T-helper 2 cell (primary cell): ENCODE results near the gene SPAST.
"Not testable (repeated sequence)": the region's sequence is repeated elsewhere in the genome, so short reads cannot be mapped to it uniquely, and the experiment has no call there.

ENCODE experiments used
- DNase-seq, 5 experiments: peaks; one replicate each; pipeline versions ENCODE4 v3.0.0 to v3.0.0-alpha.2; 2012 to 2022

Gene SPAST

GRCh38 chr2:32129086-32129485 is 65.7 kb downstream of the SPAST start:
- no peak for DNase-seq

GRCh38 chr2:32135409-32135808 is 72.1 kb downstream of the SPAST start:
- DNase-seq = peak in 1 of 5 experiments; percentile 42

GRCh38 chr2:32136097-32136496 is 72.7 kb downstream of the SPAST start:
- DNase-seq = no peak

- DNase-seq = not testable (repeated sequence)
These were observed 88.2 kb downstream of the SPAST start for GRCh38 chr2:32151544-32151943.

- DNase-seq = no peak
These were observed 96.3 kb downstream of the SPAST start for GRCh38 chr2:32159678-32160077.

GRCh38 chr2:32161296-32161695 is 97.9 kb downstream of the SPAST start:
- DNase-seq = no peak

- DNase-seq = not testable (repeated sequence)
These were observed 100.9 kb downstream of the SPAST start for GRCh38 chr2:32164254-32164653.

- peak in 1 of 5 experiments; percentile 29 for DNase-seq
These were observed 101.6 kb downstream of the SPAST start for GRCh38 chr2:32165027-32165347.

GRCh38 chr2:32166115-32166574 is 102.8 kb downstream of the SPAST start:
- DNase-seq = no peak

GRCh38 chr2:32168513-32168912 is 105.2 kb downstream of the SPAST start:
- no peak for DNase-seq

GRCh38 chr2:32172870-32173269 is 109.5 kb downstream of the SPAST start:
- no peak for DNase-seq

GRCh38 chr2:32182667-32183066 is 119.3 kb downstream of the SPAST start:
- no peak for DNase-seq

GRCh38 chr2:32189011-32189410 is 125.7 kb downstream of the SPAST start:
- peak in 1 of 5 experiments; percentile 43 for DNase-seq

GRCh38 chr2:32192418-32192817 is 129.1 kb downstream of the SPAST start:
- peak in 1 of 5 experiments; percentile 53 for DNase-seq

GRCh38 chr2:32200814-32201213 is 137.5 kb downstream of the SPAST start:
- no peak for DNase-seq

GRCh38 chr2:32203428-32203827 is 140.1 kb downstream of the SPAST start:
- not testable (repeated sequence) for DNase-seq
